Nucleus accumbens (tissue), 56 donors: ENCODE measurements around the gene PSMB1.
A peak's percentile ranks its signal among the peaks of the same experiment; 100 is the strongest.
"Not testable (repeated sequence)": the region's sequence is repeated elsewhere in the genome, so short reads cannot be mapped to it uniquely, and the experiment has no call there.

ENCODE experiments used
- DNase-seq, 56 donors: peaks; one replicate each; lab custom pipeline; 2025; lab: John Stamatoyannopoulos, UW

The PSMB1 gene

DNA sequence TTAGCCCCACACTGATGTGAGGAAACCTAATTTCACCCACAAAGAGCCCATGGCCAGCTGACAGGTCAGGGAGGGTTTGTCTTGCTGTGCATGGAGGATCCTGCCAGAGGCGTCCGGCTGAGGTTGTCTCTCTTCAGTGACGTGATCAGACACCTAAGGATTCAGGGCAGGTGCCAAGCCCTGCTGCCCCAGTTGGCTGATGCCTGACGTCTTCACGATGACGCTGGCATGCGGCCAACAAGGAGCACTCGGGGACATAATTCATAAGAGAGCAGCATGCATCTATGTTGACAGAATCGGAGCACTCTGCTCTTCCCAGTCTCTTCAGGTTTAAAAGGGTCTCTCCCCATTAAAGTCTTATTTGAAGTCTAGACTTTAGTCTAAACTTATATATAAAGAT is 47.8 kb downstream of the PSMB1 start:
- peak in 2 of 56 donors; percentile 17 to 28 for DNase-seq

DNA sequence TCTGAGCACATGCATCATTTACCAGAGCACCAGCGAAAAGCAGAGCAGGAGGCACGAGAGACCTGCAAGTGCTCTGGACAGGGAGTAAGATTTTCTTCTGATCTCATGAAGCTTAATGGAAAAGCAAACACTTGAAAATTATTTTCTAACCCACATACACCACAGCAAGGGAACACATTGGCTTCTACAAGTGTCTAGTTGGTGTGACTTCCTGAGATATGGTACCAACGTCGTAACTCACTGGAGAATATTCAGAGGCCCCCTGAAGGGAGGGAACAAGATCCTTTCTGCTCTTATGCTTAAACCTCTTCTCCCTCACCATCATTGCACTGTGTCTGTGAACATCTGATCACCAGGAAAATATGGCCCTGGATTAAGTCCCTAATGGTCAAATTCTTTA is 48.6 kb downstream of the PSMB1 start:
- DNase-seq = no peak

DNA sequence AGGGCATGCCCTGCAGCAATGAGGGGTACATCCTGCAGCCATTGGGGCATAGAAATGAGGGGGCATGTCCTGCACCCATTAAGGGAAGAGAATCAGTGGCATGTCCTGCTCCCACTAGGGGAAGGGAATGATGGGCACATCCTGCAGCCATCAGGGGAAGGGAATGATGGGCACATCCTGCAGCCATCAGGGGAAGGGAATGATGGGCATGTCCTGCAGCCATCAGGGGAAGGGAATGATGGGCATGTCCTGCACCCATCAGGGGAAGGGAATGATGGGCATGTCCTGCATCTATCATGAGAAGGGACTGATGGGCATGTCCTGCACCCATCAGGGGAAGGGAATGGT is 49.7 kb downstream of the PSMB1 start:
- no peak for DNase-seq

GRCh38 chr6:170502733-170503413 is 50.2 kb downstream of the PSMB1 start:
- DNase-seq = not testable (repeated sequence)

DNA sequence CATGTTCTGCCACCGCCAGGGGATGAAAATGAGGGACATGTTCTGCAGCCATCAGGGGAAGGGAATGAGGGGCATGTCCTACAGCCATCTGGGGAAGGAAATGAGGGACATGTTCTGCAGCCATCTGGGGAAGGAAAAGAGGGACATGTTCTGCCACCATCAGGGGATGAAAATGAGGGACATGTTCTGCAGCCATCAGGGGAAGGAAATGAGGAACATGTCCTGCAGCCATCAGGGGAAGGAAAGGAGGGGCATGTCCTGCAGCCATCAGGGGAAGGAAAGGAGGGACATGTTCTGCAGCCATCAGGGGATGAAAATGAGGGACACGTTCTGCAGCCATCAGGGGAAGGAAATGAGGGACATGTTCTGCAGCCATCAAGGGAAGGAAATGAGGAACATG is 50.8 kb downstream of the PSMB1 start:
- not testable (repeated sequence) for DNase-seq

GRCh38 chr6:170500955-170501590 is 52.0 kb downstream of the PSMB1 start:
- no peak for DNase-seq

DNA sequence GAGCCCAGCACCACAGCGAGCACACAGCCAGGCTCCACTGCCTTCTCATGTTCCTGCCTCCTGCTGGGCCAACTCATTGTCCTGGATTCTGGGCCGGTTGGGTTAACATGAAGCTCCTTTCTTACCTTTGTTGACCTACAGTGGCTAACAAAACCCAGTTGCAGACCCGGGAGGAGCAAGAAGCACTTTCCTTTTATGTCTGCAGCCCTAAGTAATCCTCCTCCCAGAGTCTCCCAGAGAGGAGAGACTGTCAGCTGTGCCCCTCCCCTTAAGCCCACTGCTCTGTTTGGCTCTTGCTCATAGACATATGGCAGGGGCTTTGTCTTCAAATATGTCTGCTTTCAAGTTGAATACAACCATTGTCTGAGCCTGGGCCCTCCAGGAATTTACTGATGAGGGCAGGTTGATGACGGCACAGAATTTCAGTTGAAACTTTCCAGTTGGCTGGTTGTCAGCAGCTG is 55.2 kb downstream of the PSMB1 start:
- no peak for DNase-seq

DNA sequence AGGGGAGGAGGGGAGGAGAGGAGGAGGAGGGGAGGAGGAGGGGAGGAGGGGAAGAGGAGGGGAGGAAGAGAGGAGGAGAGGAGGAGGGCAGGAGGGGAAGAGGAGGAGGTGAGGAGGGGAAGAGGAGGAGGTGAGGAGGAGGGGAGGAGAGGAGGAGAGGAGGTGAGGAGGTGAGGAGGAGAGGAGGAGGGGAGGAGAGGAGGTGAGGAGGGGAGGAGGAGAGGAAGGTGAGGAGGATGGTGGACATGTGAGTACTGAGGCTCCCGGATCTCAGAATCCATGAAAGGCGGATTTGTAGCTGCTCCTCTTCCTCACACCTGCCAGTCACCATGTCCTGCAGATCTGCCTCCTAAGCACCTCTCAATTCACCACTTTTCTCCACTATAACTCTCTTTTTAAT is 59.8 kb downstream of the PSMB1 start:
- DNase-seq = no peak

DNA sequence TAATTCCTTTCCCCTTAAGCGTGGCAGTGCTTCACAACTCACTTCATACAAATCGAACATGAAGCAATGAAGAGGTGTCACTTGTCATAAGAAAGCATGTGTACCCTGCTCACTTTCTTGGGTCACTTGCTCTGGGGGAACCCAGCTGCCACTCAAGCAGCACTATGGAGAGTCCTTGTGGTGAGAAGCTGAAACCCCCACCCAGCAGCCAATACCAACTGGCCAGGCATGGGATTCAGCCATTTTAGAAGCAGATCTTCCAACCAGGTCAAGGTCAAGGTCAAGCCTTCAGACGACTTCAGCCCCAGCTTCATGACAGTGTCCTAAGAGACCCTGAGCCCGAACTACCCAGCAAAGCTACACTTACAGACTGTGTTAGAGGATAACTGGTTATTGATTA is 62.8 kb downstream of the PSMB1 start:
- no peak for DNase-seq

DNA sequence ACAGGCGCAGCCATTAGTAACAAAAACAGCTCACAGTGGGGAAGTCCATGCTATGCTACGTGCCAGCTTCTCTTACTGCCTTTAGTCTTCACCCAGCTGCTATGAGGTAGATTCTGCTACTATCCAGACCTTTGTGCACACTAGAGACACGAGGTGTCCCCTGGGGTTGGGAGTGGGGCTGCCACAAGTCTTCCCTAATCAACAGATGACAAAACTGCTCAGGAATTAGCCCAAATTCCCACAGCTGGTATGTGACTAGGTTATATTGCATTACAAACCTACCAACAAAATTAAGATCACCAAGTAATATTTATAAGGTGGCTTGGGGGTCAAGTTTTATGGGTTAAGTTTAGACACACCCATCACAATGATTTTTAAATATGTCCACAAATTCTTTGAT is 63.3 kb downstream of the PSMB1 start:
- DNase-seq = no peak

GRCh38 chr6:170487707-170488329 is 65.3 kb downstream of the PSMB1 start:
- no peak for DNase-seq

GRCh38 chr6:170485159-170485558 is 67.9 kb downstream of the PSMB1 start:
- no peak for DNase-seq
